SK-N-SH treated with all-trans-retinoic acid at 6 μM for 48 hours (cell line): ENCODE results near the gene KRT15.

ENCODE experiments used
- ARNTL ChIP-seq: fragments of 450-650 bp; formaldehyde crosslinking; IDR thresholded peaks from 2 replicates; pipeline ENCODE4 v1.5.0; 2020; ENCODE audit warnings: low read depth, mild to moderate bottlenecking, moderate library complexity, borderline replicate concordance
- BACH2 ChIP-seq: fragments of 250-450 bp; sonication (Bioruptor Pico); IDR thresholded peaks from 2 replicates; pipeline ENCODE4 v1.9.0; 2021; ENCODE audit warnings: mild to moderate bottlenecking, borderline replicate concordance
- CREB5 ChIP-seq: fragments of 250-450 bp; sonication (Bioruptor Pico); IDR thresholded peaks from 2 replicates; pipeline ENCODE4 v1.5.1; 2020; ENCODE audit warnings: low read depth, mild to moderate bottlenecking, moderate library complexity
- ESRRG ChIP-seq: fragments of 250-450 bp; sonication (Bioruptor Pico); IDR thresholded peaks from 2 replicates; pipeline ENCODE4 v1.6.1; 2021; ENCODE audit warnings: mild to moderate bottlenecking
- OSR1 ChIP-seq: fragments of 250-450 bp; sonication (Bioruptor Pico); IDR thresholded peaks from 2 replicates; pipeline ENCODE4 v1.8.0; 2022; ENCODE audit warnings: moderate library complexity, mild to moderate bottlenecking, inconsistent platforms
- POU6F1 ChIP-seq: fragments of 250-450 bp; sonication (Bioruptor Pico); IDR thresholded peaks from 2 replicates; pipeline ENCODE4 v1.8.0; 2021; ENCODE audit warnings: low read depth, mild to moderate bottlenecking, moderate library complexity, borderline replicate concordance
- PPARA ChIP-seq: fragments of 250-450 bp; sonication (Bioruptor Pico); IDR thresholded peaks from 2 replicates; pipeline ENCODE4 v1.5.0; 2020; ENCODE audit warnings: mild to moderate bottlenecking, borderline replicate concordance
- SNAI2 ChIP-seq: fragments of 250-450 bp; sonication (Bioruptor Pico); IDR thresholded peaks from 2 replicates; pipeline ENCODE4 v1.5.0; 2020; ENCODE audit warnings: mild to moderate bottlenecking, moderate library complexity
- TCF4 ChIP-seq: fragments of 250-450 bp; sonication (Bioruptor Pico); IDR thresholded peaks from 2 replicates; pipeline ENCODE4 v1.8.0; 2021; ENCODE audit warnings: mild to moderate bottlenecking, moderate library complexity, borderline replicate concordance
- ZFP3 ChIP-seq: fragments of 250-450 bp; sonication (Bioruptor Pico); IDR thresholded peaks from 2 replicates; pipeline ENCODE4 v1.5.0; 2020; ENCODE audit warnings: mild to moderate bottlenecking, moderate library complexity
- ZNF70 ChIP-seq: fragments of 450-650 bp; formaldehyde crosslinking; IDR thresholded peaks from 2 replicates; pipeline ENCODE4 v1.5.0; 2020; ENCODE audit warnings: mild to moderate bottlenecking, moderate library complexity

- TF ChIP-seq TCF4 (no peak), PPARA (CRISPR knock-in tag) (no peak), ZFP3 (CRISPR knock-in tag) (no peak), SNAI2 (CRISPR knock-in tag) (no peak), CREB5 (no peak), OSR1 (CRISPR knock-in tag) (no peak), ARNTL (CRISPR knock-in tag) (no peak), ZNF70 (CRISPR knock-in tag) (no peak), POU6F1 (CRISPR knock-in tag) (no peak), BACH2 (CRISPR knock-in tag) (no peak), ESRRG (CRISPR knock-in tag) (no peak)
Measured at GRCh38 chr17:41531993-41532392, 13.3 kb upstream of the KRT15 start.
